Calu3 (cell line): ENCODE results near the gene LILRA1. TPM values are rescaled to one million over a fixed set of nuclear protein-coding genes. Genes with fewer than 3 reads are reported as not detected.

Source experiments
- BruUV-seq: library from RNA; stranded (reverse); fragments of 400-500 nt; replicated peaks from 2 replicates; lab custom pipeline; 2021; lab: Mats Ljungman, UMichigan
- CTCF ChIA-PET: fragments of 300-600 bp; sonication (Branson Sonifier 250); formaldehyde crosslinking; loops from one replicate; lab custom pipeline; 2022; ENCODE audit warnings: antibody characterized with exemption; lab: Charles Lee
- DNase-seq: peaks from one replicate; pipeline ENCODE4 v3.0.0; 2022
- H3K27ac Mint-ChIP-seq: one replicate; pipeline ENCODE4 v1.8.0; 2022; ENCODE audit warnings: mixed read lengths; ENCODE audit not compliant: unreplicated experiment
- H3K27me3 Mint-ChIP-seq: one replicate; pipeline ENCODE4 v1.8.0; 2022; ENCODE audit warnings: mixed read lengths; ENCODE audit not compliant: unreplicated experiment
- H3K36me3 Mint-ChIP-seq: one replicate; pipeline ENCODE4 v1.8.0; 2022; ENCODE audit warnings: mild to moderate bottlenecking, moderate library complexity, mixed read lengths; ENCODE audit not compliant: insufficient read depth, unreplicated experiment
- H3K4me1 Mint-ChIP-seq: one replicate; pipeline ENCODE4 v1.8.0; 2022; ENCODE audit warnings: mild to moderate bottlenecking, low read depth, mixed read lengths; ENCODE audit not compliant: unreplicated experiment
- H3K4me3 Mint-ChIP-seq: one replicate; pipeline ENCODE4 v1.8.0; 2022; ENCODE audit warnings: mild to moderate bottlenecking, low read depth, moderate library complexity, mixed read lengths; ENCODE audit not compliant: unreplicated experiment
- H3K9me3 Mint-ChIP-seq: one replicate; pipeline ENCODE4 v1.8.0; 2022; ENCODE audit warnings: low read depth, mixed read lengths; ENCODE audit not compliant: unreplicated experiment
- intact Hi-C: fragments of 100-400 bp; cut with micrococcal nuclease; formaldehyde crosslinking; loops from one replicate; pipeline ENCODE4 v1.10.0; 2022; ENCODE audit not compliant: unreplicated experiment
- total RNA-seq: library from RNA; stranded (reverse); gene quantifications from 2 replicates; pipeline ENCODE4 v1.2.3, GENCODE V29; 2022
- TF ChIP-seq, protein P1 (sequence below): fragments of 200-600 bp; IDR thresholded peaks from one replicate; pipeline ENCODE4 v1.8.0; 2022; ENCODE audit warnings: antibody characterized with exemption; ENCODE audit not compliant: unreplicated experiment

The LILRA1 gene
- total RNA-seq, 1 experiment from 2014 or later, result not detected

DNA sequence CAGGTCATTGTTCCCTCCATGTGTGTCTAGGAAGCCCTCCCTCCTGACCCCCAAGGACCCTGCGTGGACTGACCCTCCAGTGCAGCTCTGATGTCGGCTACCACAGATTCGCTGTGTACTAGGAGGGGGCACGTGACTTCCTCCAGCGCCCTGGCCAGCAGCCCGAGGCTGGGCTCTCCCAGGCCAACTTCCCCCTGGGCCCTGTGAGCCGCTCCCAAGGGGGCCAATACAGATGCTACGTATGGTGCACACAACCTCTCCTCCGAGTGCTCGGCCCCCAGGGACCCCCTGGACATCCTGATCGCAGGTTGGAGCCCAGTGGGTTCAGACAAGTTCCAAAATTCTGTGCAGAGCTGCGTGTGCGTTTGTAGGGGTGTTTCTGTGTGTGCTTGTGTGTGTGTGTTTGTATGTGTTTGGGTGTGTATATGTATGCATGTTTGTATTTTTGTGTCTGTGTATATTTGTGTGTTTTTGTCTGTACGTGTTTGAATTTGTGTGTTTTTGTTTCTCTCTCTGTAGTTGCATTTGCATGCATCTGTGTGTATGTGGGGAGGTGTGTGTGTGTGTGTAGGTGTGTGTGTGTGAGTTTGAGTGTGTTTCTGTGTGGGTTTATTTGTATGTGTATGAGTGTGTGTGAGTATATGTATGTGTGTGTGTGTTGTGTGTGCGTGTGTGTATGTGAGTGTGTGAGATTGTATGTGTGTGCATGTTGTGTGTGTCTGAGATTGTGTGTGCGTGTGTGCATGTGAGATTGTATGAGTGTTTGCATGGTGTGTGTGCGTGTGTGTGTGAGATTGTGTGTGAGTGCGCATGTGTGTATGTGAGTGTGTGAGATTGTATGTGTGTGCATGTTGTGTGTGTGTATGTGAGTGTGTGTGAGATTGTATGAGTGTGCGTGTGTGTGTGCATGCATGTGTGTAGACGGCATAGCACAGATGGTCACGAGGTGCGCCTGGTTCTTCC is 41.2 kb upstream of the LILRA1 start:
- peaks cover 5% of the 10 kb centered on the region for H3K9me3 Mint-ChIP-seq

DNA sequence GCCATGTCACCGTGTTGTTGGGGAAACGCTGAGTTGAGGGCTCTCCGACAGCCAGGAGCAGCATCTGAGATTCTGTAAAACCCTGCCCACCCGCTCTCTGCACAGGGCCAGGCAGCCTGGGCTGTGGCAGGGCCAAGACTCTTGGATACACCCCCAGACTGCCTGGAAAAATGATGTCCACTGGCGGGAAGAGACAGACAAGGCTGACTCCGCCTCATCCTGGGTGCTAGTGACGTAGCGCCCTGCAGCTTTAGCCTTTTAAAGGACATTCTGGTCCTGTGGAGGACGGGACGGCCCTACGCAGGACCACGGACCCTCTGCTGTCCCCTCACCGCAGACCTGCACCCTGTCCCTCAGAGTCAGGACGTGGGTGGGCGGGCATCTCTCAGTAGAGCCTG is 40.5 kb upstream of the LILRA1 start:
- BruUV-seq, result no TSS peak
- no peak for DNase-seq
- no peaks in the 10 kb centered on the region for H3K36me3 Mint-ChIP-seq
- H3K4me3 Mint-ChIP-seq, result no peak overlapping the region
- no peak overlapping the region for H3K27ac Mint-ChIP-seq
- no peaks in the 10 kb centered on the region for H3K4me1 Mint-ChIP-seq
- H3K27me3 Mint-ChIP-seq, result no peaks in the 10 kb centered on the region
- TF ChIP-seq, protein P1, sequence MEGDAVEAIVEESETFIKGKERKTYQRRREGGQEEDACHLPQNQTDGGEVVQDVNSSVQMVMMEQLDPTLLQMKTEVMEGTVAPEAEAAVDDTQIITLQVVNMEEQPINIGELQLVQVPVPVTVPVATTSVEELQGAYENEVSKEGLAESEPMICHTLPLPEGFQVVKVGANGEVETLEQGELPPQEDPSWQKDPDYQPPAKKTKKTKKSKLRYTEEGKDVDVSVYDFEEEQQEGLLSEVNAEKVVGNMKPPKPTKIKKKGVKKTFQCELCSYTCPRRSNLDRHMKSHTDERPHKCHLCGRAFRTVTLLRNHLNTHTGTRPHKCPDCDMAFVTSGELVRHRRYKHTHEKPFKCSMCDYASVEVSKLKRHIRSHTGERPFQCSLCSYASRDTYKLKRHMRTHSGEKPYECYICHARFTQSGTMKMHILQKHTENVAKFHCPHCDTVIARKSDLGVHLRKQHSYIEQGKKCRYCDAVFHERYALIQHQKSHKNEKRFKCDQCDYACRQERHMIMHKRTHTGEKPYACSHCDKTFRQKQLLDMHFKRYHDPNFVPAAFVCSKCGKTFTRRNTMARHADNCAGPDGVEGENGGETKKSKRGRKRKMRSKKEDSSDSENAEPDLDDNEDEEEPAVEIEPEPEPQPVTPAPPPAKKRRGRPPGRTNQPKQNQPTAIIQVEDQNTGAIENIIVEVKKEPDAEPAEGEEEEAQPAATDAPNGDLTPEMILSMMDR, result no peak
- H3K9me3 Mint-ChIP-seq, result peaks cover 5% of the 10 kb centered on the region
- CTCF ChIA-PET, result no interaction called here
- intact Hi-C loops, result no loop called here

More for the DNA sequence above, 41.2 kb upstream of the LILRA1 start:
- no TSS peak for BruUV-seq
- CTCF ChIA-PET, result no interaction called here
- Mint-ChIP-seq H3K27me3 (no peaks in the 10 kb centered on the region), H3K36me3 (no peaks in the 10 kb centered on the region), H3K4me3 (no peak overlapping the region), H3K27ac (no peak overlapping the region), H3K4me1 (no peaks in the 10 kb centered on the region)
- intact Hi-C loops, result no loop called here
- TF ChIP-seq, protein P1, result no peak
- no peak for DNase-seq

DNA sequence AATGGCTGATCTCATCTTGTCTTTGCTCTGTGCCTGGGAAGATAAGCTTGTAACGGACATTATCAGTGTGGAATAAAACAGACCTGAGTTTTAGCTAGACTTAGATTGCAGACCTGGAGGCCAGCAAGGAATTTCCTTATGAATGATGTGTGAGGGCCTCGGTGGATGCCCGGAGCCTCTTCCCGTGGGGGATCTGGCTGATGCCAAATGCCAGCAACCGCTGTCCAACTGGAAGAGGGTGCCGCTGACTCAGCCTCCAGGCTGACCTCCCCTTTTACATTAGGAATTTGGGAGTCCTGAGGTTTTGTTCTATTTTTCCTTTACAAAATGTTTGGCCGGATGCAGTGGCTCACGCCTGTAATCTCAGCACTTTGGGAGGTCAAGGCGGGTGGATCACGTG is 39.4 kb upstream of the LILRA1 start:
- Mint-ChIP-seq H3K4me1 (no peaks in the 10 kb centered on the region), H3K27ac (no peak overlapping the region), H3K4me3 (no peak overlapping the region), H3K36me3 (no peaks in the 10 kb centered on the region), H3K9me3 (peaks cover 5% of the 10 kb centered on the region), H3K27me3 (no peaks in the 10 kb centered on the region)
- DNase-seq, result no peak
- TF ChIP-seq, protein P1, result no peak
- CTCF ChIA-PET, result interaction anchor here (0.6 kb wide), 1 partner anchor 119 kb away, joined by 4 read pairs; no protein-coding TSS in a partner anchor
- BruUV-seq, result no TSS peak
- intact Hi-C loops, result no loop called here

DNA sequence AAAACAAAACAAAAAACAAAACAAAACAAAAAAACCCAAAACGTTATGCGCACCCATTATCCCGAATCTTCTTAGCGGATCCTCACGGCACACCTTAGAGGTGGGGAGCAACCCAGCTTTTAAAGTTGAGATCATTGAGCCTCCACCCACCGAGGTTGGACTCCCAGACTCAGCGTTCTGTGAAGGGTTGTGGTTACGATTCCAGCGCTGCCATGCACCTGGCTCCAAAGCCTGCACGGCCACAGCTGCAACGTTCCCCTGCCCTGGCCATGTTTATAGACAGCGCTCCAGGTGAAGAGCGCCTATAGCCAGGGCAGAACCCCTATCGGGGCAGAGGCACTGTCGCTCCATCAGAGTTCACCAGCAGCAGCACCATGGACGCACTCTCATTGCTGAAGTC is 38.5 kb upstream of the LILRA1 start:
- Mint-ChIP-seq H3K4me3 (no peak overlapping the region), H3K36me3 (no peaks in the 10 kb centered on the region), H3K4me1 (no peaks in the 10 kb centered on the region), H3K9me3 (peaks cover 5% of the 10 kb centered on the region), H3K27ac (no peak overlapping the region), H3K27me3 (no peaks in the 10 kb centered on the region)
- DNase-seq, result no peak
- CTCF ChIA-PET, result no interaction called here
- BruUV-seq, result no TSS peak
- intact Hi-C loops, result no loop called here
- TF ChIP-seq, protein P1, result no peak
